Measurements from ENCODE around the gene GOLPH3. TPM values are rescaled to one million over a fixed set of nuclear protein-coding genes. Genes with fewer than 3 reads are reported as not detected.

Gene GOLPH3
- total RNA-seq, 2 donors from 2014 or later, result 60.6 to 63.7 TPM

GRCh38 chr5:32138839-32139493, 35.2 kb downstream of the GOLPH3 start:
- Histone ChIP-seq H3K9me3 (no peaks in the 10 kb centered on the region), H3K27me3 (no peaks in the 10 kb centered on the region), H3K36me3 (peaks cover 13% of the 10 kb centered on the region), H3K27ac (no peak overlapping the region), H3K4me3 (no peak overlapping the region), H3K4me1 (peaks cover 0 to 6% of the 10 kb centered on the region in 2 donors)
- no peak for DNase-seq (ENCODE audit: low spot score)
- no peak for TF ChIP-seq CTCF (IDR thresholded peaks at IDR 0.05)

- no peaks in the 10 kb centered on the region for H3K27me3 ChIP-seq
- H3K27ac ChIP-seq, result no peak overlapping the region
- no peak for TF ChIP-seq CTCF (IDR thresholded peaks at IDR 0.05)
- H3K4me3 ChIP-seq, result no peak overlapping the region
- peaks cover 25% of the 10 kb centered on the region for H3K36me3 ChIP-seq
- no peak for DNase-seq (ENCODE audit: low spot score)
- no peaks in the 10 kb centered on the region for H3K9me3 ChIP-seq
- H3K4me1 ChIP-seq, result no peaks in the 10 kb centered on the region
Observed at GRCh38 chr5:32136342-32136741, 37.8 kb downstream of the GOLPH3 start.

GRCh38 chr5:32135086-32135485, 39.0 kb downstream of the GOLPH3 start:
- no peak for TF ChIP-seq CTCF (IDR thresholded peaks at IDR 0.05)
- no peaks in the 10 kb centered on the region for H3K27me3 ChIP-seq
- no peak for DNase-seq (ENCODE audit: low spot score)
- no peaks in the 10 kb centered on the region for H3K9me3 ChIP-seq
- H3K36me3 ChIP-seq, result peaks cover 25% of the 10 kb centered on the region
- H3K4me3 ChIP-seq, result no peak overlapping the region
- peaks cover 0 to 5% of the 10 kb centered on the region in 2 donors for H3K4me1 ChIP-seq
- H3K27ac ChIP-seq, result no peak overlapping the region

GRCh38 chr5:32132757-32133156, 41.4 kb downstream of the GOLPH3 start:
- peaks cover 25% of the 10 kb centered on the region for H3K36me3 ChIP-seq

GRCh38 chr5:32131604-32132003, 42.5 kb downstream of the GOLPH3 start:
- DNase-seq (ENCODE audit: low spot score), result no peak
- TF ChIP-seq CTCF (IDR thresholded peaks at IDR 0.05), result no peak
- no peak overlapping the region for H3K27ac ChIP-seq
- H3K4me1 ChIP-seq, result peaks cover 0 to 5% of the 10 kb centered on the region in 2 donors
- no peak overlapping the region for H3K4me3 ChIP-seq
- peaks cover 25% of the 10 kb centered on the region for H3K36me3 ChIP-seq
- H3K9me3 ChIP-seq, result no peaks in the 10 kb centered on the region
- H3K27me3 ChIP-seq, result no peaks in the 10 kb centered on the region

More at GRCh38 chr5:32132757-32133156, 41.4 kb downstream of the GOLPH3 start:
- DNase-seq (ENCODE audit: low spot score), result no peak
- H3K4me3 ChIP-seq, result no peak overlapping the region
- H3K27me3 ChIP-seq, result no peaks in the 10 kb centered on the region
- no peaks in the 10 kb centered on the region for H3K9me3 ChIP-seq
- no peak overlapping the region for H3K27ac ChIP-seq
- TF ChIP-seq CTCF (IDR thresholded peaks at IDR 0.05), result no peak
- H3K4me1 ChIP-seq, result peaks cover 0 to 5% of the 10 kb centered on the region in 2 donors

GRCh38 chr5:32130865-32131264, 43.3 kb downstream of the GOLPH3 start:
- H3K27me3 ChIP-seq, result no peaks in the 10 kb centered on the region
- H3K27ac ChIP-seq, result no peak overlapping the region
- H3K4me3 ChIP-seq, result no peak overlapping the region
- no peak for TF ChIP-seq CTCF (IDR thresholded peaks at IDR 0.05)
- H3K36me3 ChIP-seq, result peaks cover 29% of the 10 kb centered on the region
- no peaks in the 10 kb centered on the region for H3K9me3 ChIP-seq
- no peak for DNase-seq (ENCODE audit: low spot score)
- H3K4me1 ChIP-seq, result peaks cover 0 to 5% of the 10 kb centered on the region in 2 donors
